HG02588 (cell line): Measurements from ENCODE around the gene MPO.

Source experiments
- ATAC-seq: cut with Tn5 transposase; IDR thresholded peaks from one replicate; pipeline ENCODE4 v1.9.1; 2021; ENCODE audit warnings: mild to moderate bottlenecking, moderate library complexity; ENCODE audit not compliant: unreplicated experiment

The MPO gene

GRCh38 chr17:58279736-58280479 is 827 bp downstream of the MPO start:
- no peak for ATAC-seq

GRCh38 chr17:58279016-58279711 is 1.6 kb downstream of the MPO start:
- ATAC-seq = no peak

- ATAC-seq = no peak
Measured at GRCh38 chr17:58278661-58279015, 2.1 kb downstream of the MPO start.

- ATAC-seq = no peak
Measured at GRCh38 chr17:58277802-58278595, 2.7 kb downstream of the MPO start.

GRCh38 chr17:58277107-58277801 is 3.5 kb downstream of the MPO start:
- no peak for ATAC-seq

- no peak for ATAC-seq
Measured at GRCh38 chr17:58276423-58276822, 4.3 kb downstream of the MPO start.

GRCh38 chr17:58275417-58275816 is 5.3 kb downstream of the MPO start:
- no peak for ATAC-seq

- ATAC-seq = no peak
Measured at GRCh38 chr17:58273453-58274104, 7.2 kb downstream of the MPO start.

- ATAC-seq = no peak
Measured at GRCh38 chr17:58272367-58273280, 8.1 kb downstream of the MPO start.

GRCh38 chr17:58271216-58271931 is 9.4 kb downstream of the MPO start:
- no peak for ATAC-seq

- ATAC-seq = no peak
Measured at GRCh38 chr17:58270476-58271215, 10.1 kb downstream of the MPO start.

GRCh38 chr17:58269557-58270291 is 11.0 kb downstream of the MPO start:
- no peak for ATAC-seq

- ATAC-seq = no peak
Measured at GRCh38 chr17:58268774-58269556, 11.8 kb downstream of the MPO start.

- ATAC-seq = no peak
Measured at GRCh38 chr17:58268326-58268725, 12.4 kb downstream of the MPO start.

- ATAC-seq = no peak
Measured at GRCh38 chr17:58267347-58268324, 13.1 kb downstream of the MPO start.
